HCT116 (cell line): ENCODE results near the gene TRAPPC12. TPM values are rescaled to one million over a fixed set of nuclear protein-coding genes. Genes with fewer than 3 reads are reported as not detected.

Experiments used
- ATAC-seq: fragments of 200-7000 bp; cut with Tn5 transposase; 2 replicates; pipeline ENCODE4 v1.9.1; 2020; ENCODE audit warnings: mild to moderate bottlenecking, moderate library complexity
- BruUV-seq: library from RNA; stranded (reverse); fragments of 400-500 nt; replicated peaks from 2 replicates; lab custom pipeline; 2021; lab: Mats Ljungman, UMichigan
- CTCF ChIA-PET: fragments of 300-600 bp; sonication (Branson Sonifier 250); formaldehyde crosslinking; loops from one replicate; lab custom pipeline; 2021; ENCODE audit warnings: antibody characterized with exemption; lab: Charles Lee
- POLR2A ChIA-PET: fragments of 300-600, 350-600 bp; sonication (Branson Sonifier 250); formaldehyde crosslinking; loops from one replicate; lab custom pipeline; 2021; ENCODE audit warnings: antibody characterized with exemption; lab: Charles Lee
- RAD21 ChIA-PET, 2 experiments: fragments of 300-600 bp; sonication (Branson Sonifier 250); formaldehyde crosslinking; loops; one replicate each; lab custom pipeline; 2023; ENCODE audit warnings: low total read pairs in 2 of 2; ENCODE audit not compliant: uncharacterized antibody in 2 of 2, unreplicated experiment in 2 of 2, low non-redundant PET in 1 of 2; lab: Charles Lee
- DNase-seq: peaks from one replicate; pipeline ENCODE4 v3.0.0-alpha.2; 2010; ENCODE audit warnings: low read depth, low spot score
- H2AFZ ChIP-seq: fragments of 200-600 bp; shearing (Covaris generic), sonication (generic); 2 replicates; pipeline ENCODE4 v1.6.1; 2017; ENCODE audit warnings: low read depth, mixed run types, mixed read lengths, antibody characterized with exemption, low read length; ENCODE audit not compliant: poor library complexity, severe bottlenecking
- H3K27ac ChIP-seq: 2 replicates; pipeline ENCODE4 v1.5.1; 2012; ENCODE audit warnings: low read depth, low read length
- H3K27me3 ChIP-seq: fragments of 200-600 bp; sonication (generic); 2 replicates; pipeline ENCODE4 v1.6.1; 2016; ENCODE audit warnings: mixed run types, low read length, mixed read lengths; ENCODE audit not compliant: insufficient read depth
- H3K36me3 ChIP-seq, 2 experiments: fragments of 200-500 bp in 1 of 2; fragments of 200-600 bp in 1 of 2; sonication (Bioruptor generic) in 1 of 2; sonication (generic) in 1 of 2; 2 replicates each; pipeline versions ENCODE4 v1.5.1 to v1.6.1; 2014 to 2016; ENCODE audit warnings: low read length in 2 of 2, inconsistent platforms in 1 of 2, mixed read lengths in 1 of 2, mixed run types in 1 of 2; ENCODE audit not compliant: insufficient read depth in 2 of 2, control insufficient read depth in 1 of 2
- H3K4me1 ChIP-seq, 2 experiments: fragments of 200-600 bp in 1 of 2; sonication (generic) in 1 of 2; 2 replicates each; pipeline versions ENCODE4 v1.5.1 to v1.6.1; 2012 to 2017; ENCODE audit warnings: low read length in 2 of 2, inconsistent platforms in 1 of 2, mild to moderate bottlenecking in 1 of 2, mixed read lengths in 1 of 2, mixed run types in 1 of 2, moderate library complexity in 1 of 2; ENCODE audit not compliant: insufficient read depth in 2 of 2, control insufficient read depth in 1 of 2
- H3K4me2 ChIP-seq: fragments of 200-600 bp; sonication (generic); 2 replicates; pipeline ENCODE4 v1.6.1; 2017; ENCODE audit warnings: mixed run types, low read length, mixed read lengths
- H3K4me3 ChIP-seq, 2 experiments: fragments of 200-600 bp in 1 of 2; sonication (generic) in 1 of 2; replicated peaks in 1 of 2; 2 replicates each; pipeline ENCODE4 v1.5.1; 2011 to 2016; ENCODE audit warnings: low read length in 2 of 2, control low read depth in 1 of 2, low read depth in 1 of 2, mild to moderate bottlenecking in 1 of 2, mixed read lengths in 1 of 2, mixed run types in 1 of 2
- H3K79me2 ChIP-seq: fragments of 200-600 bp; sonication (generic); 2 replicates; pipeline ENCODE4 v1.6.1; 2017; ENCODE audit warnings: mild to moderate bottlenecking, mixed run types, low read length, moderate library complexity, mixed read lengths; ENCODE audit not compliant: insufficient read depth
- H3K9ac ChIP-seq: fragments of 200-600 bp; sonication (generic); 2 replicates; pipeline ENCODE4 v1.6.1; 2016; ENCODE audit warnings: low read length, mixed read lengths
- H3K9me2 ChIP-seq: fragments of 200-600 bp; sonication (generic), shearing (Covaris generic); 2 replicates; pipeline ENCODE4 v1.6.1; 2017; ENCODE audit warnings: mixed run types, mild to moderate bottlenecking, moderate library complexity; ENCODE audit not compliant: insufficient read depth
- H3K9me3 ChIP-seq, 2 experiments: fragments of 200-500 bp in 1 of 2; fragments of 200-600 bp in 1 of 2; sonication (Bioruptor generic) in 1 of 2; sonication (generic) in 1 of 2; 2 replicates each; pipeline ENCODE4 v1.6.1; 2014 to 2017; ENCODE audit warnings: low read length in 2 of 2, mixed read lengths in 2 of 2, inconsistent platforms in 1 of 2, low read depth in 1 of 2, mild to moderate bottlenecking in 1 of 2, mixed run types in 1 of 2, moderate library complexity in 1 of 2; ENCODE audit not compliant: control insufficient read depth in 1 of 2, insufficient read depth in 1 of 2
- H4K20me1 ChIP-seq: fragments of 200-600 bp; sonication (generic), shearing (Covaris generic); 2 replicates; pipeline ENCODE4 v1.6.1; 2017; ENCODE audit warnings: mixed run types, mild to moderate bottlenecking, moderate library complexity; ENCODE audit not compliant: insufficient read depth
- EZH2phosphoT487 ChIP-seq: fragments of 200-600 bp; IDR thresholded peaks from 2 replicates; pipeline ENCODE4 v1.6.1; 2018; ENCODE audit warnings: antibody characterized with exemption, borderline replicate concordance
- POLR2A ChIP-seq: IDR thresholded peaks from 2 replicates; pipeline ENCODE4 v1.7.0; 2011; ENCODE audit warnings: borderline replicate concordance; ENCODE audit not compliant: insufficient read depth, insufficient read length; ENCODE audit errors: extremely low read depth
- POLR2AphosphoS5 ChIP-seq: IDR thresholded peaks from 2 replicates; pipeline ENCODE4 v1.6.1; 2011; ENCODE audit warnings: mild to moderate bottlenecking, low read depth, low read length, moderate library complexity
- TCF7L2 ChIP-seq: IDR thresholded peaks from 2 replicates; pipeline ENCODE4 v1.7.0; 2011; ENCODE audit warnings: borderline replicate concordance, inconsistent platforms; ENCODE audit not compliant: insufficient read depth, insufficient read length; ENCODE audit errors: extremely low read depth
- YY1 ChIP-seq: IDR thresholded peaks from 2 replicates; pipeline ENCODE4 v1.6.1; 2011; ENCODE audit warnings: low read length, low read depth, moderate library complexity, mild to moderate bottlenecking; ENCODE audit not compliant: insufficient replicate concordance; ENCODE audit errors: extremely low read depth
- ZFX ChIP-seq: fragments of 450-650 bp; IDR thresholded peaks from 2 replicates; pipeline ENCODE4 v1.6.1; 2017
- ZNF274 ChIP-seq: fragments of 200-500 bp; sonication (Bioruptor generic); IDR thresholded peaks from 2 replicates; pipeline ENCODE4 v1.6.1; 2014; ENCODE audit warnings: mild to moderate bottlenecking, low read depth, low read length, inconsistent platforms
- intact Hi-C: fragments of 100-400 bp; cut with micrococcal nuclease; formaldehyde crosslinking; loops from 2 replicates; pipeline ENCODE4 v1.10.0; 2022
- total RNA-seq: library from RNA; stranded (reverse); gene quantifications from one replicate; pipeline ENCODE4 v1.2.1, GENCODE V29; 2021; ENCODE audit not compliant: unreplicated experiment
- TF ChIP-seq, protein P1 (sequence below): IDR thresholded peaks from 2 replicates; pipeline ENCODE4 v1.6.1; 2012
- TF ChIP-seq, protein P2 (sequence below): IDR thresholded peaks from 2 replicates; pipeline ENCODE4 v1.6.1; 2012; ENCODE audit warnings: low read depth
- TF ChIP-seq, protein P3 (sequence below): IDR thresholded peaks from 2 replicates; pipeline ENCODE4 v1.6.1; 2012

Gene TRAPPC12
- total RNA-seq, 1 experiment from 2014 or later = 47.4 TPM

DNA sequence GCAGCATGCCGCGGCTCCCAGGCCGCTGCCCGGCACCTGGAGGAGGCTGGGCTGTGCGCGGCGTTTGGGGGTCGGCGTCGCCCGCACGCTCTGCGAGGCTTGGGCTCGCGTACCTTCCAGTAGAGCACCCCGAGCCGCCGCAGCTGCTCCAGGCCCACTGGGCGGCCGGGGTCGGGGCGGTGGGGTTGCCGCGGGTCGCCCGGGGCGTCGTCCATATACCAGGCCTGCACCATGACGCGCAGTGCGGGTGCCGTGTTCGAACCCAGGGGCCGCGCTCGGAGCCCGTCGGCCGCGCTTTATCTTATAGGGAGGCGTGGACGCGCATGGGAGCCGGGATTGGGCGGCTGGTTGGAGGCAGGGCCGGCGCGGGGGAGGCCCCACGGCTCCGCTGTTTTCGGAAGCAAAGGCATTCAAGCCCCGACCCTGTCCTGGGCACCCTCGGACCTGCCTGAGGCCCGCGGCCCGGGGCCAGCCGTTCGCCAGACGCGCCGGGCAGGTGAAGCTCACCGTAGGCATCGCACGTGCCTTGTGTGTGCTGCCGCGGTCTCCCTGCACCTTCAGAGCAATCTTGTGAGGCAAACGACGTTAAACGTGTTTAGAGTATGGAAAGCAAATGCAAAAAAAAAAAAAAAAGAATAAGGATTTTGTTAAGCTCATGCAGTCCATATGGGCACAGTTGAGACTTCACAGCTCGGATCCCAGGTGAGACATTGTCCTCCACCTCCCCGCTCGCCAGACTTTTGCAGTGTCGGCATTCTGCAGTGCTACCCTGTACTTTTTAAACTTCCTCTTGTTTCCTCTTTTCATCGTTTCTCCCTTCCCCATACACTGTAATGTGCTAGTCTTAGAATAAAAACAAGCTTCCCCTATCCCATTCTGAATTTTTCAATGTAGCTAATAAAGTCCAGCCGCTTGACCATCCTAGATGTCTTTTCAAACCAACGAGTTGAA lies 140.0 kb downstream of the TRAPPC12 start, which contains the start of gene ADI1:
TSS of gene ADI1 (minus strand) at position 277 of the 951 bp plus-strand sequence. CDS start at position 233, 44 bp downstream.
- Histone ChIP-seq H3K9ac (peak within 1 kb of the TSS; percentile 84), H2AFZ (peak within 1 kb of the TSS; percentile 51), H3K4me1 (peaks cover 4 to 28% of the 10 kb centered on the region in 2 experiments; a peak in 3 of 4 replicates), H3K36me3 (no peaks in the 10 kb centered on the region), H3K9me3 (0 out of 4 replicates have a peak, but pooled peaks cover 0 to 3% of the 10 kb centered on the region in 2 experiments), H3K27me3 (no peaks in the 10 kb centered on the region), H4K20me1 (no peaks in the 10 kb centered on the region), H3K79me2 (peaks cover 11% of the 10 kb centered on the region), H3K4me2 (peak within 1 kb of the TSS; percentile 79), H3K27ac (peak within 1 kb of the TSS; percentile 65), H3K4me3 (peak within 1 kb of the TSS; percentile 63 to 68), H3K9me2 (no peaks in the 10 kb centered on the region)
- RAD21 ChIA-PET = no interaction called here
- intact Hi-C loops = no loop called here
- BruUV-seq = no TSS peak
- POLR2A ChIA-PET = interaction anchor here (1.0 kb wide), 1 partner anchor 142 kb away, joined by 4 read pairs; the partner anchor contains the start of gene EIPR1
- TF ChIP-seq EZH2phosphoT487 (no peak), TCF7L2 (peak; percentile 39), YY1 (peak; percentile 1), ZNF274 (no peak), POLR2AphosphoS5 (peak; percentile 79), ZFX (peak; percentile 92), POLR2A (peak; percentile 90)
- TF ChIP-seq, protein P1, sequence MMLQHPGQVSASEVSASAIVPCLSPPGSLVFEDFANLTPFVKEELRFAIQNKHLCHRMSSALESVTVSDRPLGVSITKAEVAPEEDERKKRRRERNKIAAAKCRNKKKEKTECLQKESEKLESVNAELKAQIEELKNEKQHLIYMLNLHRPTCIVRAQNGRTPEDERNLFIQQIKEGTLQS = no peak
- TF ChIP-seq, protein P2, sequence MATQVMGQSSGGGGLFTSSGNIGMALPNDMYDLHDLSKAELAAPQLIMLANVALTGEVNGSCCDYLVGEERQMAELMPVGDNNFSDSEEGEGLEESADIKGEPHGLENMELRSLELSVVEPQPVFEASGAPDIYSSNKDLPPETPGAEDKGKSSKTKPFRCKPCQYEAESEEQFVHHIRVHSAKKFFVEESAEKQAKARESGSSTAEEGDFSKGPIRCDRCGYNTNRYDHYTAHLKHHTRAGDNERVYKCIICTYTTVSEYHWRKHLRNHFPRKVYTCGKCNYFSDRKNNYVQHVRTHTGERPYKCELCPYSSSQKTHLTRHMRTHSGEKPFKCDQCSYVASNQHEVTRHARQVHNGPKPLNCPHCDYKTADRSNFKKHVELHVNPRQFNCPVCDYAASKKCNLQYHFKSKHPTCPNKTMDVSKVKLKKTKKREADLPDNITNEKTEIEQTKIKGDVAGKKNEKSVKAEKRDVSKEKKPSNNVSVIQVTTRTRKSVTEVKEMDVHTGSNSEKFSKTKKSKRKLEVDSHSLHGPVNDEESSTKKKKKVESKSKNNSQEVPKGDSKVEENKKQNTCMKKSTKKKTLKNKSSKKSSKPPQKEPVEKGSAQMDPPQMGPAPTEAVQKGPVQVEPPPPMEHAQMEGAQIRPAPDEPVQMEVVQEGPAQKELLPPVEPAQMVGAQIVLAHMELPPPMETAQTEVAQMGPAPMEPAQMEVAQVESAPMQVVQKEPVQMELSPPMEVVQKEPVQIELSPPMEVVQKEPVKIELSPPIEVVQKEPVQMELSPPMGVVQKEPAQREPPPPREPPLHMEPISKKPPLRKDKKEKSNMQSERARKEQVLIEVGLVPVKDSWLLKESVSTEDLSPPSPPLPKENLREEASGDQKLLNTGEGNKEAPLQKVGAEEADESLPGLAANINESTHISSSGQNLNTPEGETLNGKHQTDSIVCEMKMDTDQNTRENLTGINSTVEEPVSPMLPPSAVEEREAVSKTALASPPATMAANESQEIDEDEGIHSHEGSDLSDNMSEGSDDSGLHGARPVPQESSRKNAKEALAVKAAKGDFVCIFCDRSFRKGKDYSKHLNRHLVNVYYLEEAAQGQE = no peak
- TF ChIP-seq, protein P3, sequence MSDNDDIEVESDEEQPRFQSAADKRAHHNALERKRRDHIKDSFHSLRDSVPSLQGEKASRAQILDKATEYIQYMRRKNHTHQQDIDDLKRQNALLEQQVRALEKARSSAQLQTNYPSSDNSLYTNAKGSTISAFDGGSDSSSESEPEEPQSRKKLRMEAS = peak; percentile 91
- DNase-seq (peak; percentile 57), ATAC-seq (peak; percentile 83)
- CTCF ChIA-PET = no interaction called here
